ENCODE data around the gene PLIN5.
"Not testable (repeated sequence)": the region's sequence is repeated elsewhere in the genome, so short reads cannot be mapped to it uniquely, and the experiment has no call there.

PLIN5 gene

DNA sequence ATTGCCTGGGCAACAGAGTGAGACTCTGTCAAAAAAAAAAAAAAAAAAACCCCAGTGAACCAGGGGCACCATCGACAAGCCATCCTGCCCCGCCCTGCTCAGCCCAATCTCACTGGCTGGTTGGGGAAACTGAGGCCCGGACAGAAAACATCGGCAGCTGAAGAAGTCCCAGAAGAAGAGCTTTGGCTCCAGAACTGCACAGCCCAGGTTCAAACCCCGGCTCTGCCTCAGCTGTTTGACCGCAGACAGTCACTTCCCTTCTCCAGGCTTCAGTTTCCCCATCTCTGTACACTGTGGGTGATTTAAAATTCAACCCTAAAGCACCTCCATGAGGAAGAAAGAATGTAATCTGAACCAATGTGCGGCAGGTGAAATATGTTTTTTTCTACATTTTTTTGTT is 33.9 kb upstream of the PLIN5 start:
- no peak for DNase-seq (ENCODE audit: low read depth)

DNA sequence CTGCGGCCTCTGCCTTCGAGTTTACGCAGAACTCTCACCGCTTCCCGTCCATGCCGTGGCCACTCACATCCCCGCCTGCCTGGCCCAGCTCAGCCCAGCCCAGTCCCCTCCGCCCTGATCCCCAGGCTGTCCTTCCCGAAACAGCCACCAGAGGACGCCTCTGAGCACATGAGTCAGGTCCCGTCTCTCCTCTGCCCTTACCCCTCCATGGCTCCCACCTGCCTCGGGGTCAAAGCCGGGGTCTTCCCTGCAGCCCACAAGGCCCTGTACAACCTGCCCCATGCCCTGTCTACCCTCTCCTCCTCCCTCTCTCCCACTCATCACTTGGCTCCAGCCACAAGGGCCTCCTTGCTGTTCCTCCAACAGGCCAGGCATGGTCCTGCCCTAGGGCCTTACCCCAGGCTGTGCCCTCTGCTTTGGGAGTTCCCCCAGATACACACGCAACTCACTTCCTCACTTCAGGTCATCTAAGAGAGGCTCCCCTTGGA is 32.6 kb upstream of the PLIN5 start:
- DNase-seq (ENCODE audit: low read depth) = peak; percentile 21

DNA sequence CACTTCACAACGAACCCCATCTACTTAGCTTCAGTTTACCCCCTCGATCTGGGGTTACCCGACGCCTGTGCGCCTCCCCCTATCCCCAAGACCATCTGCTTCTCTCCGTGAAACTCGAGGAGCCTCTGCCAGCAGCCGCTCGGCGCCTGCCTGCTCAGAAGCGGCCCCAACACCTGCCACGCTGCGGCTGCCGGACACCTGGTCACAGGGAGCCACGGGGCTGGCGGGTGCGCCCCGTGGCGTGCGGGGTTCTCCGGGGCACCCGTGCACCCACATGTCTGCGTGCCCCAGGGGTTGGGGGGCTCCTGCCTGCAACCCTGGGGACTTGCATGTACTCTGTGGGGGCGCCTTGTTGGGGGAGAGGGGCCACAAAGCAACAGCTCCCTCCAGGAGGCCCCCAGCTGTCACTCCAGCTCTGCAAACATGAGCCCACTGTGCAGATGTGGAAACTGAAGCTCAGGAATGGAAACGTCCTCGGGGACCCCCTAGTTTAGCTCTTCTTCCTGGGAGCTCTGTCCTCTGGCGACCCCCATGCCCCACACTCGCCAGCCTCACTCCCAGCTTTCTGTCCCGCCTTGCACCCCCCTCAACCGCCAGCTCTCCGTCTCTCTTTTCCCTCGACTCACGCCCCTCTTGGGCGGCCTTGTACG is 31.5 kb upstream of the PLIN5 start:
- DNase-seq (ENCODE audit: low read depth) = no peak

DNA sequence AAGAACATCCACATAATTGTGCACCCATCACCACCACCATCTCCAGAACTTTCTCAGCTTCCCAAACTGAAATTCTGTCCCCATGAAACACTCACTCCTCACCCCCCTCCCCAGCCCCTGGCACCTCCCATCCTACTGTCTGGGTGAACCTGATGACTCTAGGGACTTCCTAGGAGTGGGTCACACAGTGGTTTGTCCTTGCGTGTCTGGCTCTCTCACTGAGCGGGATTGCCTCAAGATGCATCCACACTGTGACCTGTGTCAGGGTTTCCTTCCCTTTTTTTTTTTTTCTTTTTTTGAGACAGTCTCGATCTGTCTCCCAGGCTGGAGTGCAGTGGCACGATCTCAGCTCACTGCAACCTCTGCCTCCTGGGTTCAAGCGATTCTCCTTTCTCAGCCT is 28.5 kb upstream of the PLIN5 start:
- not testable (repeated sequence) for DNase-seq (ENCODE audit: low read depth)

DNA sequence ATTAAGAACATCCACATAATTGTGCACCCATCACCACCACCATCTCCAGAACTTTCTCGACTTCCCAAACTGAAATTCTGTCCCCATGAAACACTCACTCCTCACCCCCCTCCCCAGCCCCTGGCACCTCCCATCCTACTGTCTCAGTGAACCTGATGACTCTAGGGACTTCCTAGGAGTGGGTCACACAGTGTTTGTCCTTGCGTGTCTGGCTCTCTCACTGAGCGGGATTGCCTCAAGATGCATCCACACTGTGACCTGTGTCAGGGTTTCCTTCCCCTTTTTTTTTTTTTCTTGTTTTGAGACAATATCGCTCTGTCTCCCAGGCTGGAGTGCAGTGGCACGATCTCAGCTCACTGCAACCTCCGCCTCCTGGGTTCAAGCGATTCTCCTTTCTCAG is 27.1 kb upstream of the PLIN5 start:
- not testable (repeated sequence) for DNase-seq (ENCODE audit: low read depth)

DNA sequence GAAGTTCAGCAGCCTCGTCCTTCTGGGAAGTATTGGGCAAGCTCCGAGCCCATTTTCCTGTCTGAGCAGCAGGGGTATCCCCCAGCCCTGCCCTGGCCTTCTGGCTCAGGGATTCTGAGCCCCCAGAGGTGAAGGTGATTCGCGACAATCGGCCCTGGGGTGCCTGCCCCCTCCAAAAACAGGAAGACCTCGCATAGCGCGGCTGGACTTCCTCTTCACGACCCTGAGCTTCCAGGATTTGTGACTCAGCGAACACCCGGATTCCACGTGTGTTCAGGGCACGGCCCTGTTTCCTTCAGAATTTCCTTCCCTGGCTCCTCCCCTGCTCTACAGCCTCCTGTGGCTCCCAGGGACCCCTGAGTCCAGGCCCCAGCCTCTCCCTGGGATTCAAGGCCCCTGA is 24.5 kb upstream of the PLIN5 start, which contains the start of gene SEMA6B:
Gene SEMA6B (minus strand): TSS at position 116 of the 400 bp plus-strand sequence. CDS start 1,227 bp downstream, outside the sequence.
- no peak for DNase-seq (ENCODE audit: low read depth)

DNA sequence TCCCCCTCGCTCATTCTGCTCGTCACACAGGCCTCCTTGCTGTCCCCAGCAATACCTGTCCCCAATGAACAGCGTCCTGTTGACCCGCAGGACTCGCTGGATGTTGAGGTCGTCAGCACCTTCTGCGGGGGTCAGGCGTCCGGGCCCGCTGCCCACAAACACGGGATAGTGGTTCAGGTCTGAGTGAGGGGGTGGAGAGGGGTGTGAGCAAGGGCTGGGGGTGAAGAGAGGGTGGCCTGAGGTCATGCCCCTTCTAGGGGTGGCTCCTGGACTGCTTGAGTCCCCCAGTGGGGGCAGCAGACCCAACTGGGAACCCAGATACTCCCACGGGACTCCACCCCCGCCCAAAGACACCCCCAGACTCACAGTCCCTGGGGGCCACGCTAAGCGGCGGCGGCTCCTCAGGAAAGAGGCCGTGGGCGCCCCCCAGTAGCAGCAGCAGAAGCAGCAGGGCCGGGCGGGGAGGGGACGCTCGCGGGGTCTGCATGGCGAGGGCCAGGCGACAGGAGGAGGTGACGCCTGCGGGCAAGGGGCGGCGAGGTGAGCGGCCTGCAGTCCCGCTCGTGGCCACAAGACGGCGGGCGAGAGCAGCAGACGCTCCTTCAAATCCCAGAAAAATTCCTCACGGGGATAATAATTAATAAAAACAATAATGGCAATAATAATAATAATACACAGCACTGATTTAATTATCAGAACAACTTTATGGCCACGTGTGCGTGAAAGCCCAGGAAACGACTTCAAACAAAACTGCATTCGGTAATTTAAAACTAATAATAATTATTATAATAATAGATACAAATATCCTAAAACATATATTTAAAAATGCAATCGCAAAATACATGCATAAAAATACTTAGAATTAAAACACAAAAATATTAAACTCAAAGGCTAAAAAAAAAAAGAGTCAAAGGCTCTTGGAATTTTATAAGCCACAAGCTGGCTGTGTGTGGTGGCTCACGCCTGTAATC is 23.2 kb upstream of the PLIN5 start:
- DNase-seq (ENCODE audit: low read depth) = no peak

DNA sequence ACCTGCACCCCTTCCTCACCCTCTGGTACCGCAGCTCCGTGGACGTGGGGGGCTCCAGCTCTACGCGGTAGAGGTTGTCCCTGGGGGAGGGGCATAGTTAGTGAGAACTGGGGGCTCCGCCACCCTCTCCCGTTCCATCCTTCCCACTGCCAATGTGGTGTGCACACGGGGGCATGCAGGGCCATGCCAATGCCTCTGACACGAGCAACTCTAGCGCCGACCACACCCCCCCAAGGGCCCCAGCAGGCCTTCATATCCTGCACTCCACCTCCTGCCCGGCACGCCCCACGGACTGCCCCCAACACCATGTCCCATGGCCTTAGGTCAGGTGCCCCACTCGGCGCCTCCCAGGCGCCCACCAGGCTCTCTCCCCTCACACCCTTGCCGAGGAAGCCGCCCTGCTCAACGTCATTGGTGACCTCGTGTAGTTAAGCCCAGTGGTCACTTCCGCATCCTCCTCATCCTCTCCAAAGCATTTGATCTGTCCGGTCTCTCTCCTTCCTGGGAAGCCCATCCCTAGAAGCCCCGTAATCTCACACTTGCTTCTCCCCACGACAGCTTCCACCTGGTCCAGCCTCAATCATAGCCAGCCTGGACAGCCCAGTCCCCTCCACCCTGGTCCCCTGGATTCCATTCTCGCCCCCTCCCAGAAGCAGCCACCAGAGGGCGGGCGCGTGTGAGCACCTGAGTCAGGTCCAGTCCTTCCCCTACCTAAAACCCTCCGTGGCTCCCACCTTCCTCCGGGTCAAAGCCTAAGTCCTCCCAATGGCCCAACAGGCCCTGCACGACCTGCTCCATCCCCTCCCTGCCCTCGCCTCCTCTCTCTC is 22.3 kb upstream of the PLIN5 start:
- no peak for DNase-seq (ENCODE audit: low read depth)

DNA sequence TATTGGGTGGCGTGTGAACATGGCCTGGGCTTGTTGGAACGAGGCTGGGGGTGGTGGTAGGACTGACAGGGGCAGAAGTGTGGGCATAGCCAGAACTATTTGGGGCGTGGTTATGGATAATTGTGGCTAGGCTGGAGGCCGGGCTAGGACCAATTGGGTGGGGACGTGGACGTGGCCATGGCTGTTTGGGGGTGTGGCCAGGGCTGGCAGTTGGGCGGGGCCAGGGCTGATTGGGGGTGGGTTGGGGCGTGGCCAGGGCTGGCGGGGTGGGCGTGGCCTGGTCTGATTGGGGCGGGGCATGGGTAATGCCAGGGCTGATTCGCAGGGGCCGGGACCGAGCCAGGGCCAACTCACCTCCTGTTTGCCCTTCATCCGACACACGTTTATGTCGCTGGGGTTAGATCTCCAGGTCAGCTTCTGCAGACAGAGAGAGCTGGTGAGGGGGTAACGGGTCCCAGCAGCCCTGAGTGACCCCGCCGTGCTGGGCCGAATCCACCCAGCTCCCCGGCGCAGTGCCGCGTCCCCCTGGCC is 21.6 kb upstream of the PLIN5 start:
- no peak for DNase-seq (ENCODE audit: low read depth)

DNA sequence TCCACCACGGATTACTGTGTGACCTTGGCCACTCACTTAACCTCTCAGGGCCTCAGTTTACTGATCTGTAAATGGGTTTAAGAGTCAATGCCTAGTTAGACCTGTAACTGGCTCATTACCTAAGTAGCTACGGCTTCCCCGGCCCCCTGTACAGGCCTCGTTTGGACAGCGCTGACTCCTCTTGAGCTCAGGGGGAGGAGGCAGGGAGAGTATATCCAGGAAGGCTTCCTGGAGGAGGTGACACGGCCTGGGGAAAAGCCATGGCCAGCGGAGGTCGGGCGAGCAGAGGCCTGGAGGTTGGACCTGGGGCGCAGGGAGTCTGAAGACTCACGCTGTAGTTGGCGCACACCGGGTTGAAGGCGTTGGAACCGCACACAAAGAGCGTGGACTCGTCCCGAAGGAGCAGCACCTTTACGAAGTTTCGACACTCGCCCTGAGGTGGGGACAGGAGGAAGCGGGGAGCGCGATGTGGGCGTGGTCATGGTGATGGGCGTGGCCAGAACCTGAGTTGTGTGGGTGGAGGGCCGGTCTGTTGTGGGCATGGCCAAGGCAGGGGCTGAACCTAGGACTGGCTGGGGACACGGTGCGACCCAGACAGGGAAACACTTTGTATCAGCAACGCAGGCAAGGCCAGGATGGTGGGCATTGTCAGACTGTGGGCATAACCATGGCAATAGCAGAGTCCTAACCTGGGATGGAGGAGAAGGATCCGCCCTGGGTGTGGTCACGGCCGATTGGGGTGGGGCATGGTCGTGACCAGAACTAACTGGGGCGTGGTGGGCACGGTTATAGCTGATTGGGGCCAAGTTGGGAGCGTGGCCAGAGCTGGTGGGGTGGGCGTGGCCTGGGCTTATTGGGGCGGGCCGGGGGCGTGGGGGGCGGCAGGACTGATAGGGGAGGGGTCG is 20.9 kb upstream of the PLIN5 start:
- DNase-seq (ENCODE audit: low read depth) = no peak

DNA sequence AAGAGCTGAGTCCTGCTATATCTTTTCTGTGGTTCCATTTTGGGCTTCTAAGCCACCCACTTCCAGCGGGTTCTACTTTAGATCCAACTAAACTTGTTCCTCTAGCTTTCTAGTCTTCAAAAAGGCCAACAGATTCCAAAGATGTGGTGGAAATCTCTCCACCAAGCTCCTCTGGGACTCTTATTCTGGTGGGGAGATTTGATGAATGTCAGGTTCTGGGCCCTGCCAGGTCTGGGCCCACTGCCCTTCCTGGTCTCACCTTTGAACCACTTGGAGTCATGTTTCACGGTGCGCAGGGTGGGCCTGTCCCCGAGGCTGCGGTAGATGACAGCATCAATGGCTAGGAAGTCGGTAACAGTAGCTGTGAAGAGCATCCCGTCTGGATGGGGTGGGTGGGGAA is 19.7 kb upstream of the PLIN5 start:
- DNase-seq (ENCODE audit: low read depth) = no peak

DNA sequence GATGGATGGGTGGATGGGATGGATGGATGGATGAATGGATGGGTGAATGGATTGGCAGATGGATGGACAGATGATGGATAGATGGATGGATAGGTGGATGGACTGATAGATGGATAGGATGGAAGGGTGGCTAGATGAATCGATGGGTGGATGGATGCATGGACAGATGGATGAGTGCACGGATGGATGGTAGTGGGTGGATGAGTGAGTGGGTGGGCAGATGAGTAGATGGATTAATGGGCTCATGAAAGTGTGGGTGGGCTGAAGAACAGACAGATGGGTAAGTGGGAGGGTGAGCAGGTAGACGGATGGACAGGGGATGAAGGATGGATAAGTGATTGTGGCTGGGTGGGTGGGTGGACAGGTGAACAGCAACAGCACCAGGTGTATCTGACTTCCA is 18.8 kb upstream of the PLIN5 start:
- DNase-seq (ENCODE audit: low read depth) = no peak

DNA sequence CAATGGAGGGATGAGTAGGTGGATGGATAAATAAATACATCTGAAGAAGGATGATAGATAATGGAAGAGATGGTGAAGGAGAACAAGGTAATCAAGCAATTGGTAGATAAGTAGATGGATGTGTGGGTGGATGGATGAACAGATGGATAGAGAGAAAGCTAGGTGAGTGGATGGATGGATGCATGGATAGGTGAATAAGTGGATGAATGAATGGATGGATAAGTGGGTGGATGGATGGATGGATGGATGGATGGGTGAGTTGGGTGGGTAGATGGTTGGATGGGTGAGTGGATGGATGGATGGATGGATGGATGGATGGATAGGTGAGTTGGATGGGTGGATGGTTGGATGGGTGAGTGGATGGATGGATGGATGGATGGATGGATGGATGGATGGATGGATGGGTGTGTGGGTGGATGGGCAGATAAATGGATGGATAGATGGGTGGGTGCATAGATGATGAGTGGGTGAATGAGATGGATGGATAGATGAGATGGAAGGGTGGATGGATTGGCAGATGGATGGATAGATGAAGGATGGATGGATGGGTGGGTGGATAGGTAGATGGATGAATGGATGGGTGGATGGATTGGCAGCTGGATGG is 18.2 kb upstream of the PLIN5 start:
- DNase-seq (ENCODE audit: low read depth) = no peak

DNA sequence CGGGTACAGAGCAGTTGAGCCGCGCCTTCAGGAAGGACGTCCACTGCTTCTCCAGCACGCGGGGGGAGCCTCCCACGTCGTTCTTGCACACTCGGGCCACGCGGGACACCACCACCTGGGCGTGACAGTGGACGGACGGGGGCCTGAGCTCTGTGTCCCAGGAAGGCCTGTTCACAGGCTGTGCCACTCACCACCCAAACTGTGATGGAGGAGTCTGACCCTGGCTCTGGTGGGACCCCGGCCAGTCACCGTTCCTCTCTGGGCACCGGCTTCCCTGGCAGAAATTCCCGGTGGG is 17.4 kb upstream of the PLIN5 start:
- DNase-seq (ENCODE audit: low read depth) = no peak

DNA sequence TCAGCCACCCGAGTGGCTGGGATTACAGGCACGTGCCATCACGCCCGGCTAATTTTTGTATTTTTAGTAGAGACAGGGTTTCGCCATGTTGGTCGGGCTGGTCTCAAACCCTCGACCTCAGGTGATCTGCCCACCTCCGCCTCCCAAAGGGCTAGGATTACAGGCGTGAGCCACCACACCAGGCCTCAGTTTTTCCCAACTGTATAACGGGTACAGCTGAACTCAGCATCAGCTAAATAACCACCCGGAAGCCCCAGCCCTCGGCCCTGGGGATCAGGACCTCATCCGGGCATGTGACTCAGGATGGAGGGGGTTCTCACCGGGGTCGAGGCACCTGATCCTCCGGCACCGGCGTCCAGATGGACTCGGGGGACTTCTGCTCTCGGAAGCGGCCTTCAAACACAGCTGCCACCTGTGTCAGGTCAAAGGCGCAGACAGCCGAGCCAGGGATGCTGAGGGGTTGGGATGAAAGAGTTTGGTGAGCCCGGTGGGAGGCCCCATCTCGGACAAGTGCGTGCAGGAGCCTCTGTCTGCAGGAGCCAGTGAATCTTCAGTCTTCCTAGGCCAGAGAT is 15.5 kb upstream of the PLIN5 start:
- no peak for DNase-seq (ENCODE audit: low read depth)

DNA sequence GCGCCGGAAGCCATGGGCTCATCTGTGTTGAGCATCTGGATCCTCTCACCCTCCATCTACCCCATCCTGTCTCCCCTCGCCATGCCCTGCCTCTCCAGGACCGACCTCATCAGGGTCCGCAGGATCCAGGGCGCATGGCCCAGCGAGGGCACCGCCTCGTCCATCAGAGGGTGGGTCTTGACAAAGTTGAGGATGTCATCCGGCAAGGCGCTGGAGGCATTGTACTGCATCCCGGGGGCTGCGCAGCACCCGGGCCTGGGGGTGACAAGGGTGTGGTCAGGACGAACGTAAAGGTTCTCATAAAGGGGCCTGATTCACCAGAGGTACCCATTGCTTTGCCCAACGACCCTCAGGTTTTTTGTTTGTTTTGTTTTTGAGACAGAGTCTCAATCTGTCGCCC is 15.0 kb upstream of the PLIN5 start:
- DNase-seq (ENCODE audit: low read depth) = no peak

DNA sequence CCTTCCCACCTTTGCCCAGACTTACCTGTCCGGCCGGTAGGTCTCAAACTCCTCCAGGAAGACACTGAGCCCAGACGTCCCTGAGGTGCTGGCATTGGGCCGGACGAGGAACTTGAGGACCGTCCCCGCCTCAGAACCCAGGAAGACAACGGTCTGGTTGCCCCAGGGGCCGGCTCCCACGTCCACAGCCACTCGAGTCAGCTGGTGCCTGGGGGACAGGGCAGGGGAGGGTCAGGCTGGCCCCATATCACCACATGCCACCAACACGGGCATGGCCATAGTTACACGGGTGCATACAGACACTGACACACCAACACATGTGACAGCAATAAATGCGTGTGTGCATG is 13.2 kb upstream of the PLIN5 start:
- no peak for DNase-seq (ENCODE audit: low read depth)

DNA sequence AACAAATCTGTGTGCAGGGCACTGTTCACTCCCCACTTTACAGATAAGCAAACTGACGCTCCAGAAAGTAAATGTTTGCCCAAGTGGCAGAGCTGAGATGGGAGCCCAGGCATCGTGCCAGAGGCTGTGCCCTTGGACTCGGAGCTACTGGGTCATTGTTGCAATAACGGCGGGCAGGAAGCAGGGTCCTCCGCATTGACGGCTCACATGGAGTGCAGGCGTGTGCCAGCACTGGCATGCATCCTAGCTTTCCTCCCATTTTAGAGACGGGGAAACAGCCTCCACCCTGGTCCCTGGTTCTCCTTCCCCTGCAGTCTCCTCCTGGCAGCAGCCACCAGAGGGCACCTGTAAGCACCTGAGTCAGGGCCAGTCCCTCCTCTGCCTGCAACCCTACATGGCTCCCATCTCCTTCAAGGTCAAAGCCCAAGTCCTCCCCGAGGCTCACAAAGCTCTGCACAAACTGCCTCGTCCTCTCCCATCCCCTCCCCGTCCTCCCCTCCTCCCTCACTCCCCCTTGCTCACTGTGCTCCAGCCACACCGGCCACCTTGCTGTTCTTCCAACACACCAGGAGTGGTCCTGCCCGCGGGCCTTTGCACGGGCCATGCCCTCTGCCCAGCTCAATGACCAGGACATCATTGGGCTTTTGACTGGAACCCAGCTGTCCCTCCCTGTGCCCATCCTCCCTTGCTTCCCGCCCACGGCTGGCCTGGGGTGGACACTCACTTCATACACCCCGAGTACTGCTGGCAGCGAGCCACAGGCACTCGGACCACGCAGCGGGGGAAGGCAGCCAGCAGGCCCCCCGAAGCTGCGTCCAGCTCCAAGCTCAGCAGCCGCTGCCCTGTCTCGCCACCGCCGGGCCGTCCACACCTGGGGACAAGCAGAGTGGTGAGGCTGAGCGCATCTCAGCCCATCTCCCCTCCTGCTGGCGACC is 12.5 kb upstream of the PLIN5 start:
- DNase-seq (ENCODE audit: low read depth) = no peak

Measured in T-helper 22 cell (primary cell).